ENCODE data around the gene EFNB2. TPM values are rescaled to one million over a fixed set of nuclear protein-coding genes. Genes with fewer than 3 reads are reported as not detected.

EFNB2 gene
- total and polyA plus RNA-seq, 9 of the 15 experiments (the other 6 are each of a cell fraction or from before 2014, with no cell fraction given): 0.01 to 0.29 (median 0.18) TPM

DNA sequence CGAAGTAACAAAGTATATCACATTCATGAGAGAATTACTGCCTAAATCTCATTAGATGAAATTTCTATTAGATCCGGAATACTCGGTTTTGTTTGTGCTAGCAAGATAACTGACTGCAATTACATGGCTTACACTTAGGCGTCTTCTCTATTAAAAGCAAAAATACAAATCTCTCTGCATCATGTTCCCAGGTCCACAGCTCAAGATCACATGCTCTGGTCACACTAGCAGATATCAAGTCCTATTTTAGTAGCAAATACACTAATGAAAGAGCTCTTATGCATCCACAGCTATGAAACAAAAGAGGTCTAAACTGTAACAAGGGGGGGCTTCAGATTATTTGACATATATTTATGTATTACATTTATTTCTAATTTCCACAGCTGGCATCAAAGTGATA lies 53.5 kb downstream of the EFNB2 start:
- POLR2A ChIA-PET: interaction anchor here (0.7 kb wide), 1 partner anchor 44 kb away, joined by 3 read pairs; no protein-coding TSS in a partner anchor
- Histone ChIP-seq H4K20me1 (replicated peaks; ENCODE audit: control insufficient read depth, insufficient read depth, low read length) (no peaks in the 10 kb centered on the region), H3K4me2 (ENCODE audit: insufficient read depth, low read length) (no peak overlapping the region), H3K9me1 (ENCODE audit: control insufficient read depth, insufficient read depth, low read length) (no peaks in the 10 kb centered on the region), H3K36me3 (ENCODE audit: control insufficient read depth, insufficient read depth, low read length) (no peaks in the 10 kb centered on the region), H3K27me3 (ENCODE audit: control insufficient read depth in 2 of 2, insufficient read depth in 2 of 2, low read length in 2 of 2) (peaks cover 0 to 4% of the 10 kb centered on the region in 2 experiments; a peak in 2 of 5 replicates), H3K9ac (ENCODE audit: insufficient read depth in 1 of 2, low read depth in 2 of 2, low read length in 2 of 2) (no peak overlapping the region), H3K9me3 (replicated peaks; ENCODE audit: control insufficient read depth, insufficient read depth, low read depth, low read length) (no peaks in the 10 kb centered on the region), H3K4me1 (replicated peaks in 1 of 2; ENCODE audit: control insufficient read depth in 2 of 2, insufficient read depth in 2 of 2, low read length in 2 of 2) (no peaks in the 10 kb centered on the region; a peak in 1 of 5 replicates), H3K4me3 (no peak overlapping the region), H3K79me2 (ENCODE audit: control insufficient read depth, insufficient read depth, low read length) (no peaks in the 10 kb centered on the region), H2AFZ (ENCODE audit: low read depth, low read length) (no peak overlapping the region), H3K27ac (ENCODE audit: extremely low read depth, low read depth, low read length) (no peak overlapping the region)
- CTCF ChIA-PET (ENCODE audit: low intra/inter-chr PET ratio): no interaction called here
- BruUV-seq (replicated peaks): no TSS peak
- in situ Hi-C loops (cut with MboI): no loop called here
- no peak for DNase-seq (ENCODE audit: extremely low read depth in 1 of 4, low spot score in 3 of 4)
- WGBS (ENCODE audit: insufficient coverage, low coverage, missing lambda C conversion rate): 4% methylated on average over 4 of the region's 4 CpGs
- intact Hi-C loops (cut with micrococcal nuclease): no loop called here
- TF ChIP-seq RB1 (IDR thresholded peaks at IDR 0.05; ENCODE audit: low read depth) (no peak), CBX2 (IDR thresholded peaks at IDR 0.05; ENCODE audit: insufficient read depth, low read length, poor library complexity, severe bottlenecking) (no peak), MTA3 (IDR thresholded peaks at IDR 0.05; ENCODE audit: borderline replicate concordance) (no peak), HDAC1 (IDR thresholded peaks at IDR 0.05) (no peak), FOXP1 (CRISPR knock-in tag; IDR thresholded peaks at IDR 0.05) (no peak)
- no peak for FAIRE-seq
- ATAC-seq: no peak

- no peaks in the 10 kb centered on the region for H3K79me2 ChIP-seq (ENCODE audit: control insufficient read depth, insufficient read depth, low read length)
- ChIA-PET CTCF (ENCODE audit: low intra/inter-chr PET ratio) (no interaction called here), POLR2A (interaction anchor here (0.7 kb wide), 1 partner anchor 9 kb away, joined by 3 read pairs; no protein-coding TSS in a partner anchor)
- in situ Hi-C loops (cut with MboI) (no loop called here), intact Hi-C loops (cut with micrococcal nuclease) (no loop called here)
- BruUV-seq (replicated peaks): no TSS peak
- no peak for ATAC-seq
- H3K4me2 ChIP-seq (ENCODE audit: insufficient read depth, low read length): no peak overlapping the region
- no peak overlapping the region for H3K9ac ChIP-seq (ENCODE audit: insufficient read depth in 1 of 2, low read depth in 2 of 2, low read length in 2 of 2)
- H3K4me1 ChIP-seq (replicated peaks in 1 of 2; ENCODE audit: control insufficient read depth in 2 of 2, insufficient read depth in 2 of 2, low read length in 2 of 2): no peaks in the 10 kb centered on the region; a peak in 1 of 5 replicates
- FAIRE-seq: no peak
- H3K36me3 ChIP-seq (ENCODE audit: control insufficient read depth, insufficient read depth, low read length): no peaks in the 10 kb centered on the region
- no peak overlapping the region for H2AFZ ChIP-seq (ENCODE audit: low read depth, low read length)
- no peak overlapping the region for H3K4me3 ChIP-seq
- 0% methylated on average over 3 of the region's 5 CpGs for WGBS (ENCODE audit: insufficient coverage, low coverage, missing lambda C conversion rate)
- no peak overlapping the region for H3K27ac ChIP-seq (ENCODE audit: extremely low read depth, low read depth, low read length)
- H3K9me3 ChIP-seq (replicated peaks; ENCODE audit: control insufficient read depth, insufficient read depth, low read depth, low read length): no peaks in the 10 kb centered on the region
- H3K27me3 ChIP-seq (ENCODE audit: control insufficient read depth in 2 of 2, insufficient read depth in 2 of 2, low read length in 2 of 2): peaks cover 0 to 4% of the 10 kb centered on the region in 2 experiments; a peak in 2 of 5 replicates
- no peaks in the 10 kb centered on the region for H4K20me1 ChIP-seq (replicated peaks; ENCODE audit: control insufficient read depth, insufficient read depth, low read length)
- no peak for DNase-seq (ENCODE audit: extremely low read depth in 1 of 4, low spot score in 3 of 4)
- H3K9me1 ChIP-seq (ENCODE audit: control insufficient read depth, insufficient read depth, low read length): no peaks in the 10 kb centered on the region
- no peak for TF ChIP-seq ZSCAN32 (CRISPR knock-in tag; IDR thresholded peaks at IDR 0.05)
- TF ChIP-seq, protein P1, sequence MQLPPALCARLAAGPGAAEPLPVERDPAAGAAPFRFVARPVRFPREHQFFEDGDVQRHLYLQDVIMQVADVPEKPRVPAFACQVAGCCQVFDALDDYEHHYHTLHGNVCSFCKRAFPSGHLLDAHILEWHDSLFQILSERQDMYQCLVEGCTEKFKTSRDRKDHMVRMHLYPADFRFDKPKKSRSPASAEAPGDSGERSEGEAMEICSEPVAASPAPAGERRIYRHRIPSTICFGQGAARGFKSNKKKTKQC (CRISPR knock-in tag; IDR thresholded peaks at IDR 0.05): no peak
- no peak for TF ChIP-seq KDM4B (IDR thresholded peaks at IDR 0.05; ENCODE audit: borderline replicate concordance in 2 of 2, low read depth in 1 of 2)
- TF ChIP-seq POLR2G (IDR thresholded peaks at IDR 0.05; ENCODE audit: low read depth, low read length): no peak
- TF ChIP-seq, protein P2, sequence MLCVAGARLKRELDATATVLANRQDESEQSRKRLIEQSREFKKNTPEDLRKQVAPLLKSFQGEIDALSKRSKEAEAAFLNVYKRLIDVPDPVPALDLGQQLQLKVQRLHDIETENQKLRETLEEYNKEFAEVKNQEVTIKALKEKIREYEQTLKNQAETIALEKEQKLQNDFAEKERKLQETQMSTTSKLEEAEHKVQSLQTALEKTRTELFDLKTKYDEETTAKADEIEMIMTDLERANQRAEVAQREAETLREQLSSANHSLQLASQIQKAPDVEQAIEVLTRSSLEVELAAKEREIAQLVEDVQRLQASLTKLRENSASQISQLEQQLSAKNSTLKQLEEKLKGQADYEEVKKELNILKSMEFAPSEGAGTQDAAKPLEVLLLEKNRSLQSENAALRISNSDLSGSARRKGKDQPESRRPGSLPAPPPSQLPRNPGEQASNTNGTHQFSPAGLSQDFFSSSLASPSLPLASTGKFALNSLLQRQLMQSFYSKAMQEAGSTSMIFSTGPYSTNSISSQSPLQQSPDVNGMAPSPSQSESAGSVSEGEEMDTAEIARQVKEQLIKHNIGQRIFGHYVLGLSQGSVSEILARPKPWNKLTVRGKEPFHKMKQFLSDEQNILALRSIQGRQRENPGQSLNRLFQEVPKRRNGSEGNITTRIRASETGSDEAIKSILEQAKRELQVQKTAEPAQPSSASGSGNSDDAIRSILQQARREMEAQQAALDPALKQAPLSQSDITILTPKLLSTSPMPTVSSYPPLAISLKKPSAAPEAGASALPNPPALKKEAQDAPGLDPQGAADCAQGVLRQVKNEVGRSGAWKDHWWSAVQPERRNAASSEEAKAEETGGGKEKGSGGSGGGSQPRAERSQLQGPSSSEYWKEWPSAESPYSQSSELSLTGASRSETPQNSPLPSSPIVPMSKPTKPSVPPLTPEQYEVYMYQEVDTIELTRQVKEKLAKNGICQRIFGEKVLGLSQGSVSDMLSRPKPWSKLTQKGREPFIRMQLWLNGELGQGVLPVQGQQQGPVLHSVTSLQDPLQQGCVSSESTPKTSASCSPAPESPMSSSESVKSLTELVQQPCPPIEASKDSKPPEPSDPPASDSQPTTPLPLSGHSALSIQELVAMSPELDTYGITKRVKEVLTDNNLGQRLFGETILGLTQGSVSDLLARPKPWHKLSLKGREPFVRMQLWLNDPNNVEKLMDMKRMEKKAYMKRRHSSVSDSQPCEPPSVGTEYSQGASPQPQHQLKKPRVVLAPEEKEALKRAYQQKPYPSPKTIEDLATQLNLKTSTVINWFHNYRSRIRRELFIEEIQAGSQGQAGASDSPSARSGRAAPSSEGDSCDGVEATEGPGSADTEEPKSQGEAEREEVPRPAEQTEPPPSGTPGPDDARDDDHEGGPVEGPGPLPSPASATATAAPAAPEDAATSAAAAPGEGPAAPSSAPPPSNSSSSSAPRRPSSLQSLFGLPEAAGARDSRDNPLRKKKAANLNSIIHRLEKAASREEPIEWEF (CRISPR knock-in tag; IDR thresholded peaks at IDR 0.05): no peak
These were observed 55.0 kb downstream of the EFNB2 start for GRCh38 chr13:106480351-106480910.

All from K562 (cell line).